Esophagus squamous epithelium (tissue), 5 donors: ENCODE data around the gene MATN1. TPM values are rescaled to one million over a fixed set of nuclear protein-coding genes. Genes with fewer than 3 reads are reported as not detected.

Experiments
- DNase-seq: peaks from one replicate; lab custom pipeline; 2025; lab: John Stamatoyannopoulos, UW
- H3K27ac ChIP-seq, 4 donors: fragments of 200-600 bp; sonication (generic); one replicate each; pipeline ENCODE4 v1.5.1; 2016 to 2019; ENCODE audit warnings: mild to moderate bottlenecking in 1 of 4
- H3K27me3 ChIP-seq, 4 donors: fragments of 200-600 bp; sonication (generic); 1 replicate in 3 of 4; 2 replicates in 1 of 4; pipeline versions ENCODE4 v1.5.1 to v1.6.0; 2017 to 2021; ENCODE audit warnings: antibody characterized with exemption in 1 of 4
- H3K36me3 ChIP-seq, 3 donors: fragments of 200-600 bp; sonication (generic); one replicate each; pipeline ENCODE4 v1.5.1; 2016 to 2019
- H3K4me1 ChIP-seq, 3 donors: fragments of 200-600 bp; sonication (generic); one replicate each; pipeline ENCODE4 v1.5.1; 2017 to 2019
- H3K4me3 ChIP-seq, 4 donors: fragments of 200-600 bp; sonication (generic); 1 replicate in 3 of 4; 2 replicates in 1 of 4; pipeline ENCODE4 v1.5.1; 2016 to 2019; ENCODE audit warnings: mild to moderate bottlenecking in 2 of 4, moderate library complexity in 1 of 4
- H3K9me3 ChIP-seq, 3 donors: fragments of 200-600 bp; sonication (generic); one replicate each; pipeline ENCODE4 v1.5.1; 2016 to 2019
- POLR2A ChIP-seq, 4 donors: fragments of 450-650 bp; IDR thresholded peaks; one replicate each; pipeline ENCODE4 v1.6.1; 2017; ENCODE audit warnings: antibody characterized with exemption in 4 of 4, mild to moderate bottlenecking in 4 of 4, moderate library complexity in 3 of 4
- WGBS, 2 donors: methylation state at CpG; one replicate each; pipeline ENCODE4 v1.1.5; 2018; 5-methylcytosine and 5-hydroxymethylcytosine counted together
- intact Hi-C: fragments of 100-400 bp; cut with DNase I; formaldehyde crosslinking; loops from one replicate; pipeline ENCODE4 v1.15.0; 2022
- total RNA-seq, 4 donors: library from RNA; depleted of rRNA; stranded (reverse); fragments of >200 nt; gene quantifications; one replicate each; pipeline ENCODE4 v1.1.0, GENCODE V29; 2016
- TF ChIP-seq, protein P1 (sequence below), 6 experiments: fragments of 450-650 bp in 4 of 6; fragments of 200-600 bp in 2 of 6; sonication (generic) in 2 of 6; IDR thresholded peaks; one replicate each; pipeline ENCODE4 v1.5.1; 2016 to 2019; ENCODE audit warnings: antibody characterized with exemption in 6 of 6, mild to moderate bottlenecking in 4 of 6, moderate library complexity in 4 of 6
- donor health status: DM: yes; HTN: yes; CAD: no.

Gene MATN1
- total RNA-seq, 4 donors from 2014 or later: not detected

GRCh38 chr1:30719406-30720270 lies 3.7 kb downstream of the MATN1 start:
- Histone ChIP-seq H3K4me3 (peak overlapping the region; percentile 39 to 76 (median 66)), H3K27ac (peak overlapping the region; percentile 93 to 100 (median 99)), H3K9me3 (peaks cover 0 to 8% (median 6%) of the 10 kb centered on the region in 3 donors), H3K4me1 (peaks cover 0 to 26% (median 7%) of the 10 kb centered on the region in 3 donors), H3K36me3 (peaks cover 0 to 21% (median 0%) of the 10 kb centered on the region in 3 donors), H3K27me3 (no peaks in the 10 kb centered on the region)
- intact Hi-C loops: loop anchor here (5.0 kb wide), 2 partner anchors 58 to 193 kb away; no protein-coding TSS in a partner anchor
- DNase-seq: no peak
- 33 to 44% methylated on average over 14 of the region's 21 CpGs for WGBS, 2 donors
- TF ChIP-seq POLR2A (IDR thresholded peaks at IDR 0.05): no peak
- TF ChIP-seq, protein P1, sequence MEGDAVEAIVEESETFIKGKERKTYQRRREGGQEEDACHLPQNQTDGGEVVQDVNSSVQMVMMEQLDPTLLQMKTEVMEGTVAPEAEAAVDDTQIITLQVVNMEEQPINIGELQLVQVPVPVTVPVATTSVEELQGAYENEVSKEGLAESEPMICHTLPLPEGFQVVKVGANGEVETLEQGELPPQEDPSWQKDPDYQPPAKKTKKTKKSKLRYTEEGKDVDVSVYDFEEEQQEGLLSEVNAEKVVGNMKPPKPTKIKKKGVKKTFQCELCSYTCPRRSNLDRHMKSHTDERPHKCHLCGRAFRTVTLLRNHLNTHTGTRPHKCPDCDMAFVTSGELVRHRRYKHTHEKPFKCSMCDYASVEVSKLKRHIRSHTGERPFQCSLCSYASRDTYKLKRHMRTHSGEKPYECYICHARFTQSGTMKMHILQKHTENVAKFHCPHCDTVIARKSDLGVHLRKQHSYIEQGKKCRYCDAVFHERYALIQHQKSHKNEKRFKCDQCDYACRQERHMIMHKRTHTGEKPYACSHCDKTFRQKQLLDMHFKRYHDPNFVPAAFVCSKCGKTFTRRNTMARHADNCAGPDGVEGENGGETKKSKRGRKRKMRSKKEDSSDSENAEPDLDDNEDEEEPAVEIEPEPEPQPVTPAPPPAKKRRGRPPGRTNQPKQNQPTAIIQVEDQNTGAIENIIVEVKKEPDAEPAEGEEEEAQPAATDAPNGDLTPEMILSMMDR (IDR thresholded peaks at IDR 0.05): no peak

- Histone ChIP-seq H3K4me1 (peaks cover 0 to 34% (median 7%) of the 10 kb centered on the region in 3 donors), H3K4me3 (peak overlapping the region; percentile 39 to 76 (median 66)), H3K27ac (peak overlapping the region; percentile 93 to 100 (median 99)), H3K36me3 (peaks cover 0 to 13% (median 0%) of the 10 kb centered on the region in 3 donors), H3K9me3 (peaks cover 0 to 8% (median 6%) of the 10 kb centered on the region in 3 donors), H3K27me3 (no peaks in the 10 kb centered on the region)
- intact Hi-C loops: no loop called here
- peak; percentile 50 for DNase-seq
- TF ChIP-seq, protein P1 (IDR thresholded peaks at IDR 0.05): peak; percentile 98 to 99 (median 99)
- TF ChIP-seq POLR2A (IDR thresholded peaks at IDR 0.05): peak in 3 of 4 donors; percentile 81 to 96 (median 88)
- no CpG with 5 or more reads among the region's 66 CpGs for WGBS, 2 donors
Measured at GRCh38 chr1:30718636-30719405, 4.6 kb downstream of the MATN1 start.

GRCh38 chr1:30718091-30718635 lies 5.2 kb downstream of the MATN1 start:
- Histone ChIP-seq H3K9me3 (peaks cover 0 to 8% (median 6%) of the 10 kb centered on the region in 3 donors), H3K4me1 (peaks cover 0 to 38% (median 7%) of the 10 kb centered on the region in 3 donors), H3K4me3 (peak overlapping the region; percentile 17 to 76 (median 38)), H3K27me3 (no peaks in the 10 kb centered on the region), H3K36me3 (peaks cover 0 to 7% (median 0%) of the 10 kb centered on the region in 3 donors), H3K27ac (peak overlapping the region; percentile 84 to 100 (median 96))
- intact Hi-C loops: no loop called here
- TF ChIP-seq, protein P1 (IDR thresholded peaks at IDR 0.05): no peak
- TF ChIP-seq POLR2A (IDR thresholded peaks at IDR 0.05): no peak
- WGBS, 2 donors: 0 to 3% methylated on average over 8 to 14 of the region's 50 CpGs
- peak; percentile 99 for DNase-seq

DNA sequence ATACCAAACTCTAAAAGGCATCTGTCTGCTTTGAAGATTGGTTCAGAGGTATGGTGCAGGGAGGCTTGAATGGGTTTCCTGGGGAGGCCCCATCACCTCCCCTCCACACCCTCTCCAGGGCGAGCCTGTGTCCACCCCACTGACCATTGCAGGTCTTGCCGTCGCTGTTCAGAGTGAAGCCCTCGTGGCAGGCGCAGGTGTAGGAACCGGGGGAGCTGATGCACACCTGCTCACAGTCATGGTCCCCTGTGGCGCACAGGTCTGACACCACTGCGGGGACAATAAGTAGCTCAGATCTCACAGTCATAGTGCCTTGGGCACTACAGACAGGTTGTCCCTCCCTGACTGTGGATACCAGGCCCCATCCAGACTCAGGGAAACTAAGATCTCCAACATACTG lies 6.7 kb downstream of the MATN1 start:
- WGBS, 2 donors: 100% methylated on average over 1 of the region's 8 CpGs; no CpG with 5 or more reads in 1 of the 2 donors
- Histone ChIP-seq H3K27ac (no peak overlapping the region), H3K36me3 (no peaks in the 10 kb centered on the region), H3K27me3 (peaks cover 0 to 6% (median 0%) of the 10 kb centered on the region in 4 donors), H3K4me1 (peaks cover 0 to 38% (median 7%) of the 10 kb centered on the region in 3 donors), H3K4me3 (no peak overlapping the region), H3K9me3 (peaks cover 0 to 8% (median 6%) of the 10 kb centered on the region in 3 donors)
- intact Hi-C loops: no loop called here
- no peak for DNase-seq
- TF ChIP-seq, protein P1 (IDR thresholded peaks at IDR 0.05): no peak
- no peak for TF ChIP-seq POLR2A (IDR thresholded peaks at IDR 0.05)
